GM12878 (cell line): ENCODE measurements around the gene TNRC6C. TPM values are rescaled to one million over a fixed set of nuclear protein-coding genes. Genes with fewer than 3 reads are reported as not detected.

Experiments used
- CEBPZ ChIP-seq: fragments of 150-350 bp; IDR thresholded peaks from 2 replicates; pipeline ENCODE4 v1.6.1; 2016; ENCODE audit warnings: low read depth, low read length
- E2F4 ChIP-seq: IDR thresholded peaks from 2 replicates; pipeline ENCODE4 v1.6.1; 2012; ENCODE audit warnings: low read depth, low read length, improper control_type of control experiment
- EP300 ChIP-seq, 2 experiments: fragments of 150-350 bp in 1 of 2; IDR thresholded peaks; 2 replicates each; pipeline ENCODE4 v1.6.1; 2011 to 2012; ENCODE audit warnings: low read depth in 2 of 2, low read length in 2 of 2, borderline replicate concordance in 1 of 2, improper control_type of control experiment in 1 of 2, inconsistent platforms in 1 of 2; ENCODE audit not compliant: control insufficient read depth in 1 of 2
- ETV6 ChIP-seq, 2 experiments: fragments of 450-650 bp in 1 of 2; IDR thresholded peaks in 1 of 2; conservative IDR thresholded peaks in 1 of 2; 2 replicates each; pipeline ENCODE4 v1.6.1; 2014; ENCODE audit warnings: antibody characterized with exemption in 1 of 2, borderline replicate concordance in 1 of 2, low read depth in 1 of 2, mild to moderate bottlenecking in 1 of 2, moderate library complexity in 1 of 2
- IRF3 ChIP-seq: fragments of 450-650 bp; IDR thresholded peaks from 2 replicates; pipeline ENCODE4 v1.6.1; 2014; ENCODE audit warnings: mild to moderate bottlenecking
- JUND ChIP-seq: IDR thresholded peaks from 2 replicates; pipeline ENCODE4 v1.6.1; 2012; ENCODE audit warnings: low read depth, mild to moderate bottlenecking, low read length, improper control_type of control experiment, moderate library complexity
- NFYA ChIP-seq: IDR thresholded peaks from 2 replicates; pipeline ENCODE4 v1.6.1; 2011; ENCODE audit warnings: low read depth, mild to moderate bottlenecking, low read length, improper control_type of control experiment, borderline replicate concordance
- POLR2A ChIP-seq: IDR thresholded peaks from 2 replicates; pipeline ENCODE4 v1.6.1; 2011; ENCODE audit warnings: low read depth, mild to moderate bottlenecking, low read length
- RCOR1 ChIP-seq: conservative IDR thresholded peaks from 2 replicates; pipeline ENCODE4 v1.6.1; 2012; ENCODE audit warnings: low read depth, low read length, improper control_type of control experiment
- SIN3A ChIP-seq: IDR thresholded peaks from 2 replicates; pipeline ENCODE4 v1.6.1; 2012; ENCODE audit warnings: low read depth, low read length, improper control_type of control experiment
- SMAD1 ChIP-seq: fragments of 450-650 bp; IDR thresholded peaks from 2 replicates; pipeline ENCODE4 v1.6.1; 2018; ENCODE audit warnings: mild to moderate bottlenecking, low read depth; ENCODE audit not compliant: partially characterized antibody
- SRF ChIP-seq, 2 experiments: IDR thresholded peaks; 2 replicates each; pipeline ENCODE4 v1.6.1; 2011; ENCODE audit warnings: low read depth in 2 of 2, low read length in 2 of 2, mild to moderate bottlenecking in 1 of 2, moderate library complexity in 1 of 2
- SUZ12 ChIP-seq: fragments of 200-600 bp; sonication (generic); IDR thresholded peaks from one replicate; pipeline ENCODE4 v1.6.1; 2018; ENCODE audit warnings: antibody characterized with exemption, mild to moderate bottlenecking; ENCODE audit not compliant: unreplicated experiment
- TAF1 ChIP-seq: IDR thresholded peaks from 2 replicates; pipeline ENCODE4 v1.6.1; 2011; ENCODE audit warnings: mild to moderate bottlenecking, low read depth, low read length, borderline replicate concordance
- TCF12 ChIP-seq: IDR thresholded peaks from 2 replicates; pipeline ENCODE4 v1.6.1; 2011; ENCODE audit warnings: low read depth, mild to moderate bottlenecking, low read length
- ZNF24 ChIP-seq: fragments of 450-650 bp; IDR thresholded peaks from 2 replicates; pipeline ENCODE4 v1.6.1; 2017; ENCODE audit warnings: antibody characterized with exemption, mild to moderate bottlenecking
- ZSCAN29 ChIP-seq: fragments of 450-650 bp; IDR thresholded peaks from 2 replicates; pipeline ENCODE4 v1.6.1; 2017; ENCODE audit warnings: mild to moderate bottlenecking, moderate library complexity
- ZZZ3 ChIP-seq: IDR thresholded peaks from 2 replicates; pipeline ENCODE4 v1.6.1; 2011; ENCODE audit warnings: low read depth; ENCODE audit not compliant: control insufficient read depth, insufficient read length
- polyA plus RNA-seq, 11 experiments: library from polyadenylated mRNA; depleted of rRNA in 4 of 11; unstranded in 6 of 11; stranded (reverse) in 5 of 11; fragments of >200 nt; fragmentation: Nextera tagmentation in 4 of 11; fragmentation: Illumina TruSeq in 1 of 11; extraction: Ambion mirVana in 4 of 11; extraction: Trizol in 1 of 11; gene quantifications; 1 replicate in 1 of 11; 2 replicates in 10 of 11; pipeline versions ENCODE4 v1.2.1 to v1.2.3, GENCODE V29; 2011 to 2016; ENCODE audit warnings: inconsistent platforms in 2 of 11, missing spikeins in 2 of 11, low read depth in 1 of 11
- total RNA-seq, 4 experiments: library from RNA; depleted of rRNA in 3 of 4; stranded (reverse); fragments of >200 nt in 3 of 4; fragmentation: Illumina TruSeq in 1 of 4; extraction: Trizol in 1 of 4; gene quantifications; 2 replicates each; pipeline versions ENCODE4 v1.2.1 to v1.2.3, GENCODE V29; 2013 to 2021
- TF ChIP-seq, protein P1 (sequence below): IDR thresholded peaks from 2 replicates; pipeline ENCODE4 v1.6.1; 2012; ENCODE audit warnings: mild to moderate bottlenecking, low read depth, low read length
- TF ChIP-seq, protein P2 (sequence below): IDR thresholded peaks from 2 replicates; pipeline ENCODE4 v1.6.1; 2011; ENCODE audit warnings: borderline replicate concordance, low read depth, mild to moderate bottlenecking, moderate library complexity, mixed read lengths, low read length; ENCODE audit not compliant: insufficient read depth; ENCODE audit errors: extremely low read length

The TNRC6C gene
- total and polyA plus RNA-seq, 10 of the 15 experiments (the other 5 are each of a cell fraction or from before 2014, with no cell fraction given) = 0.40 to 6.1 (median 0.96) TPM

DNA sequence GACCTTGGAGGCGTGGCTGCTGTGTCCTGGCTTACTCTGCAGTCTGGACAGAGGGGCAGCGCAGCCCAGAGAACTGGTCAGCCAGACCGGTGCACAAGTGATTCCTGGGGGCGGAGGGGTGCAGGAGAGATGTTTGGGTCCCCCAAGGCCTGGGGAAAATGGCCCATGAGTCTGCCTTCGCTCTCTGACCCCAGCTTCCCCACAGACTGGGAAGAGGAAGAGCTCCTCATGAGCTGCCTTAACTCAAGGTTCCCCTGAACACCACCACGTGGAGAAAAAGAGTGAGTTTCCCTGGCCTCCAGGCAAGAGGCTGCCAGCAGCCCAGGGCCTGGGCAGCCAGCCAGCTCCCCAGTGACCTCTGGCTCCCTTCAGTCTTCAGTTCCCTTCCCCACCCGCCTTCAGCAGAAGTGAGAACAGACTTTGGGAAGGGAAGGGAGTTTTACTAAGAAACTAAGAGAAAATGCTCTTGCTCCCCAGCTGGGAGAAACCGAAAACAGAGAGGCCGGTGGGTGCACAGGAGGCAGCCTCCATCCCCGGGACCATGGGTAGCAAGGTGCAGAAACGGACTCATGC lies 185.7 kb downstream of the TNRC6C start (continued):
- TF ChIP-seq ETV6 (conservative IDR thresholded peaks at IDR 0.05 in 1 of 2, IDR thresholded peaks at IDR 0.05 in 1 of 2; ENCODE audit: borderline replicate concordance in 1 of 2, low read depth in 1 of 2) = no peak
- no peak for TF ChIP-seq ZNF24
- no peak for TF ChIP-seq SRF (IDR thresholded peaks at IDR 0.05; ENCODE audit: low read depth in 2 of 2, low read length in 2 of 2)
- TF ChIP-seq JUND = no peak
- TF ChIP-seq TAF1 = no peak
- TF ChIP-seq SMAD1 = no peak
- TF ChIP-seq ZSCAN29 = no peak
- no peak for TF ChIP-seq CEBPZ
- TF ChIP-seq IRF3 = no peak
- 0 out of 2 replicates have a peak, but pooled peaks have one; percentile 32 for TF ChIP-seq TCF12
- no peak for TF ChIP-seq E2F4
- 0 out of 2 replicates have a peak, but pooled peaks have one; percentile 2 for TF ChIP-seq POLR2A
- TF ChIP-seq, protein P1, sequence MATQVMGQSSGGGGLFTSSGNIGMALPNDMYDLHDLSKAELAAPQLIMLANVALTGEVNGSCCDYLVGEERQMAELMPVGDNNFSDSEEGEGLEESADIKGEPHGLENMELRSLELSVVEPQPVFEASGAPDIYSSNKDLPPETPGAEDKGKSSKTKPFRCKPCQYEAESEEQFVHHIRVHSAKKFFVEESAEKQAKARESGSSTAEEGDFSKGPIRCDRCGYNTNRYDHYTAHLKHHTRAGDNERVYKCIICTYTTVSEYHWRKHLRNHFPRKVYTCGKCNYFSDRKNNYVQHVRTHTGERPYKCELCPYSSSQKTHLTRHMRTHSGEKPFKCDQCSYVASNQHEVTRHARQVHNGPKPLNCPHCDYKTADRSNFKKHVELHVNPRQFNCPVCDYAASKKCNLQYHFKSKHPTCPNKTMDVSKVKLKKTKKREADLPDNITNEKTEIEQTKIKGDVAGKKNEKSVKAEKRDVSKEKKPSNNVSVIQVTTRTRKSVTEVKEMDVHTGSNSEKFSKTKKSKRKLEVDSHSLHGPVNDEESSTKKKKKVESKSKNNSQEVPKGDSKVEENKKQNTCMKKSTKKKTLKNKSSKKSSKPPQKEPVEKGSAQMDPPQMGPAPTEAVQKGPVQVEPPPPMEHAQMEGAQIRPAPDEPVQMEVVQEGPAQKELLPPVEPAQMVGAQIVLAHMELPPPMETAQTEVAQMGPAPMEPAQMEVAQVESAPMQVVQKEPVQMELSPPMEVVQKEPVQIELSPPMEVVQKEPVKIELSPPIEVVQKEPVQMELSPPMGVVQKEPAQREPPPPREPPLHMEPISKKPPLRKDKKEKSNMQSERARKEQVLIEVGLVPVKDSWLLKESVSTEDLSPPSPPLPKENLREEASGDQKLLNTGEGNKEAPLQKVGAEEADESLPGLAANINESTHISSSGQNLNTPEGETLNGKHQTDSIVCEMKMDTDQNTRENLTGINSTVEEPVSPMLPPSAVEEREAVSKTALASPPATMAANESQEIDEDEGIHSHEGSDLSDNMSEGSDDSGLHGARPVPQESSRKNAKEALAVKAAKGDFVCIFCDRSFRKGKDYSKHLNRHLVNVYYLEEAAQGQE = no peak
- no peak for TF ChIP-seq ZZZ3
- no peak for TF ChIP-seq SUZ12
- TF ChIP-seq, protein P2, sequence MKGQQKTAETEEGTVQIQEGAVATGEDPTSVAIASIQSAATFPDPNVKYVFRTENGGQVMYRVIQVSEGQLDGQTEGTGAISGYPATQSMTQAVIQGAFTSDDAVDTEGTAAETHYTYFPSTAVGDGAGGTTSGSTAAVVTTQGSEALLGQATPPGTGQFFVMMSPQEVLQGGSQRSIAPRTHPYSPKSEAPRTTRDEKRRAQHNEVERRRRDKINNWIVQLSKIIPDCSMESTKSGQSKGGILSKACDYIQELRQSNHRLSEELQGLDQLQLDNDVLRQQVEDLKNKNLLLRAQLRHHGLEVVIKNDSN = no peak
- TF ChIP-seq SIN3A = no peak
- no peak for TF ChIP-seq NFYA
- TF ChIP-seq RCOR1 = no peak
- no peak for TF ChIP-seq EP300 (IDR thresholded peaks at IDR 0.05; ENCODE audit: borderline replicate concordance in 1 of 2, control insufficient read depth in 1 of 2, low read depth in 2 of 2, low read length in 2 of 2)
